ENCODE measurements around the gene SF3B4.

- TF ChIP-seq ZFP3 (CRISPR knock-in tag; IDR thresholded peaks at IDR 0.05) (no peak), PATZ1 (CRISPR knock-in tag; IDR thresholded peaks at IDR 0.05; ENCODE audit: borderline replicate concordance) (no peak), ZNF565 (CRISPR knock-in tag; conservative IDR thresholded peaks at IDR 0.05; ENCODE audit: low read depth) (no peak), ESRRG (CRISPR knock-in tag; IDR thresholded peaks at IDR 0.05) (no peak), RARB (CRISPR knock-in tag; IDR thresholded peaks at IDR 0.05) (no peak), ZC3H10 (CRISPR knock-in tag; IDR thresholded peaks at IDR 0.05) (no peak), CREB5 (CRISPR knock-in tag; IDR thresholded peaks at IDR 0.05; ENCODE audit: low read depth) (no peak), ARNTL (CRISPR knock-in tag; IDR thresholded peaks at IDR 0.05; ENCODE audit: borderline replicate concordance, low read depth) (no peak)
Observed at GRCh38 chr1:149966405-149966804, 38.8 kb upstream of the SF3B4 start.

Measured in SK-N-SH treated with all-trans-retinoic acid at 6 μM for 48 hours (cell line).